ENCODE data around the gene ENDOD1.

Gene ENDOD1

GRCh38 chr11:95138448-95138847 lies 48.8 kb downstream of the ENDOD1 start:
- in situ Hi-C loops (cut with MboI; ENCODE audit: low sequenced_read_pairs): no loop called here

GRCh38 chr11:95140397-95141033 lies 50.9 kb downstream of the ENDOD1 start:
- in situ Hi-C loops (cut with MboI; ENCODE audit: low sequenced_read_pairs): no loop called here

GRCh38 chr11:95142431-95142830 lies 52.8 kb downstream of the ENDOD1 start:
- in situ Hi-C loops (cut with MboI; ENCODE audit: low sequenced_read_pairs): no loop called here

GRCh38 chr11:95143106-95143681 lies 53.5 kb downstream of the ENDOD1 start:
- in situ Hi-C loops (cut with MboI; ENCODE audit: low sequenced_read_pairs): no loop called here

- in situ Hi-C loops (cut with MboI; ENCODE audit: low sequenced_read_pairs): no loop called here
Observed at GRCh38 chr11:95144313-95145235, 54.9 kb downstream of the ENDOD1 start.

GRCh38 chr11:95145430-95146060 lies 55.9 kb downstream of the ENDOD1 start:
- in situ Hi-C loops (cut with MboI; ENCODE audit: low sequenced_read_pairs): no loop called here

- in situ Hi-C loops (cut with MboI; ENCODE audit: low sequenced_read_pairs): no loop called here
Observed at GRCh38 chr11:95147364-95147905, 57.8 kb downstream of the ENDOD1 start.

GRCh38 chr11:95148406-95148805 lies 58.8 kb downstream of the ENDOD1 start:
- in situ Hi-C loops (cut with MboI; ENCODE audit: low sequenced_read_pairs): no loop called here

- in situ Hi-C loops (cut with MboI; ENCODE audit: low sequenced_read_pairs): no loop called here
Observed at GRCh38 chr11:95148938-95149337, 59.3 kb downstream of the ENDOD1 start.

GRCh38 chr11:95149651-95150364 lies 60.2 kb downstream of the ENDOD1 start:
- in situ Hi-C loops (cut with MboI; ENCODE audit: low sequenced_read_pairs): loop anchor here (10.0 kb wide), 2 partner anchors 555 to 615 kb away; no protein-coding TSS in a partner anchor

- in situ Hi-C loops (cut with MboI; ENCODE audit: low sequenced_read_pairs): loop anchor here (10.0 kb wide), 2 partner anchors 554 to 614 kb away; no protein-coding TSS in a partner anchor
Observed at GRCh38 chr11:95150956-95151684, 61.5 kb downstream of the ENDOD1 start.

- in situ Hi-C loops (cut with MboI; ENCODE audit: low sequenced_read_pairs): loop anchor here (10.0 kb wide), 2 partner anchors 552 to 612 kb away; no protein-coding TSS in a partner anchor
Observed at GRCh38 chr11:95152876-95153856, 63.5 kb downstream of the ENDOD1 start.

GRCh38 chr11:95153857-95154246 lies 64.2 kb downstream of the ENDOD1 start:
- in situ Hi-C loops (cut with MboI; ENCODE audit: low sequenced_read_pairs): loop anchor here (10.0 kb wide), 2 partner anchors 551 to 611 kb away; no protein-coding TSS in a partner anchor

- in situ Hi-C loops (cut with MboI; ENCODE audit: low sequenced_read_pairs): loop anchor here (10.0 kb wide), 2 partner anchors 550 to 610 kb away; no protein-coding TSS in a partner anchor
Observed at GRCh38 chr11:95154514-95154913, 64.9 kb downstream of the ENDOD1 start.

GRCh38 chr11:95155385-95155784 lies 65.7 kb downstream of the ENDOD1 start:
- in situ Hi-C loops (cut with MboI; ENCODE audit: low sequenced_read_pairs): loop anchor here (10.0 kb wide), 2 partner anchors 549 to 609 kb away; no protein-coding TSS in a partner anchor

- in situ Hi-C loops (cut with MboI; ENCODE audit: low sequenced_read_pairs): loop anchor here (10.0 kb wide), 2 partner anchors 549 to 609 kb away; no protein-coding TSS in a partner anchor
Observed at GRCh38 chr11:95156133-95156721, 66.6 kb downstream of the ENDOD1 start.

- in situ Hi-C loops (cut with MboI; ENCODE audit: low sequenced_read_pairs): loop anchor here (10.0 kb wide), 2 partner anchors 548 to 608 kb away; no protein-coding TSS in a partner anchor
Observed at GRCh38 chr11:95156916-95157541, 67.4 kb downstream of the ENDOD1 start.

Measured in HL-60/S4 treated with phorbol 12-myristate 13-acetate at 8.2 ng/mL for 4 days and 3 days (cell line).